ENCODE measurements around the gene AOAH.

The AOAH gene

GRCh38 chr7:36606153-36606975, 117.9 kb downstream of the AOAH start:
- DNase-seq (ENCODE audit: low read depth, low spot score): no peak
- H3K27ac ChIP-seq: peak overlapping the region; percentile 77

DNA sequence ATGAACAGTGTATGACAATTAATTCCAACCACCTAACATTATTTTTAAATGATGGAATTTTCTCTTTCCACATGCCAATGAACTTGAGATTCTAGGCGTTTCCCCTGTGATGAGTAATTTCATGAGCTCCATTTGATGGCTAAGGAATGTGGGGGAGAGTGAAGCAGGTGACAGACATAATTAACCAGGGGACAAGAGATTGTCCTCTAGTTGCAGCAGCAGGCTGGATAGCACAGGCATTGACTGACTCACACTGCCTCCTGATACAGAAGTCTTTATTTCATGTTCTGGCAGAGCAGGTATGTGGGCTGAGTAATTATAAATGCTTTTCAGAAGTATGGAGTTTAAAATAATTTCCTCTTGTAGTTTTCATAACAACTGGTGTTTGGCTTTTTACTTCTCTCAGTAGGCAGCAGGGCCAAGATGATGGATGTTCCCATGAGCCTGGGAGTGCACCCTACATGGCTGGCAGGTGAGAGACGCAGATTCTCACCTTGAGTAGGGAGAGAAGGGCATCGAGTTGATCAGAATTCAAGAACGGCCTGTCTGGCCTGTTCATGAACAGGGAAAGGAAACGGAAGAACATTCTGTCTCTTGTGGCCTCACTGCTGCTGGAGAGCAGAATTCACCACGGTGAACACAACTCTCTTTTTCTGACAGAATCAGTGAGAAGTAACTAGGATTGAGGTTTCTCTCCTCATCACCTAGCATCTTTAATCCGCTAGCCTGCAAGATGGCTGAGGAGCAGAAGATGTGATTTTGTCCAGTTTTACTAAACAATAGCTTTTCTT, 118.8 kb downstream of the AOAH start:
- H3K27ac ChIP-seq: peak overlapping the region; percentile 77
- peak; percentile 40 for DNase-seq (ENCODE audit: low read depth, low spot score)

- DNase-seq (ENCODE audit: low read depth, low spot score): no peak
- peak overlapping the region; percentile 77 for H3K27ac ChIP-seq
Measured at GRCh38 chr7:36604806-36605205, 119.5 kb downstream of the AOAH start.

GRCh38 chr7:36602934-36603887, 121.1 kb downstream of the AOAH start:
- no peak for DNase-seq (ENCODE audit: low read depth, low spot score)
- no peak overlapping the region for H3K27ac ChIP-seq

DNA sequence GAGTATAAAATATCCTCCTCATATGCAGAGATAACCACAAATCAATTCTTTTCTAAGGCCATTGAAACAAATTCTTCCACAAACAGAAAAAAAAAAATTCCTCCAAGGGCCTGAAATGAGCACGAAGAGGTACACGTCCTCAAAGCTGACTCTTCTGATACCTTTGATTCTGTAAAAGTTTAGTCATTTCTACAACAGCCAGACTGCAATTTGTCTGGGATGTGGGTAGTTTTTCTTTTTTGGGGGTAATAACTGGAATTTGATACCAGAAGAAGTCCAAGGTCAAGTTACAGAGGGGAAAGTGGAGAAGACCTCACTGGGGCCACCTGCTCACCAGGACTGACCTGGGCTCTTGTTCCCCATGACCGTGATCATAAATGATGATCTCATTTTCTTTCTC, 121.8 kb downstream of the AOAH start:
- no peak for DNase-seq (ENCODE audit: low read depth, low spot score)
- no peak overlapping the region for H3K27ac ChIP-seq

- no peak for DNase-seq (ENCODE audit: low read depth, low spot score)
- H3K27ac ChIP-seq: no peak overlapping the region
Measured at GRCh38 chr7:36601601-36602000, 122.7 kb downstream of the AOAH start.

DNA sequence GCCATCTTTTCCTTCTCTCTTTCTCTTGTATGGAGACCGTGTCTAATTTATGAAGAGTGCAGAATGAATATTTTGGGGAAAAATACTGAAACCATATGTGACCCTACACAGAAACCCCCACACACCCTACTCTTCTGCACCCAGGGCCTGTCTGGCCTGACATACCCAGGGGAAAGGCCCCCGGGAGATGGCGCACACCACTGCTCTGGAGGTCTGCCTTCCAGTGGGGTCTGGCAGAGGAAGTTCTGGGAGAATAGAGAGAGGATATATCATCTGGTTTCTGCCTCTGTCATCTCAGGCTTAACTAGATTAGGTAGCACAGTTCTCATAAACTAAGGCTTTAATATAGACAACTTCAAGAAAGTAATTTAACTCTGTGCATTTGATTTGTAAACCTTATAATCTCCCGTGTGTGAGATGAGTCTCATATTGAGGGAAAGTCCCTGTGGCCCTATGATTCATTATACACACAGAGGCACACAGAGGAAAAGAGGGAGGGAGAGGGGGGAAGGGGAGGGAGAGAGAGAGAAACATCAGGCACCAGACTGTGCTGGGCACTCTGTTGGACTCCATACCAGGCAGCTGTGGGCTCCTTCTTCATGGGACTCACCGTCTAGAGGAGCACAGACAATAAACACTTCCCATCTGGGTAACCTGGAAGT, 123.3 kb downstream of the AOAH start:
- no peak overlapping the region for H3K27ac ChIP-seq
- peak; percentile 60 for DNase-seq (ENCODE audit: low read depth, low spot score)

DNA sequence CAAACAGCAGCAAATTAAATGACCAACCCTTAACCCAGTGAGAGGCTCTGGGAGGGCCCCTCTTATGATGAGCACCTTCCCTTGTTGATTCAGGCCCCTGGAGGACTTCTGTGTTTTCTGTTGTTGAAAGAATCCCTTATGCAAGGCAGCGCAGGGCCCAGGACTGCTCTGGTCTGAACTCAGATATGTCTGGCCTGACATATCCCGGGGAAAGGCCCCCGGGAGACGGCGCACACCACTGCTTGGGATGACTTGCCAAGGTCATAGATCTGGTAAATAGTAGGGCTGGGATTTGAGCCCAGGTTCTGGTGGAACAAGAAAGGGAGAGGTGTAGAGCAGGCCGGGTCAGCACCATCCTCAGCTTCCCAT, 124.0 kb downstream of the AOAH start:
- H3K27ac ChIP-seq: no peak overlapping the region

DNA sequence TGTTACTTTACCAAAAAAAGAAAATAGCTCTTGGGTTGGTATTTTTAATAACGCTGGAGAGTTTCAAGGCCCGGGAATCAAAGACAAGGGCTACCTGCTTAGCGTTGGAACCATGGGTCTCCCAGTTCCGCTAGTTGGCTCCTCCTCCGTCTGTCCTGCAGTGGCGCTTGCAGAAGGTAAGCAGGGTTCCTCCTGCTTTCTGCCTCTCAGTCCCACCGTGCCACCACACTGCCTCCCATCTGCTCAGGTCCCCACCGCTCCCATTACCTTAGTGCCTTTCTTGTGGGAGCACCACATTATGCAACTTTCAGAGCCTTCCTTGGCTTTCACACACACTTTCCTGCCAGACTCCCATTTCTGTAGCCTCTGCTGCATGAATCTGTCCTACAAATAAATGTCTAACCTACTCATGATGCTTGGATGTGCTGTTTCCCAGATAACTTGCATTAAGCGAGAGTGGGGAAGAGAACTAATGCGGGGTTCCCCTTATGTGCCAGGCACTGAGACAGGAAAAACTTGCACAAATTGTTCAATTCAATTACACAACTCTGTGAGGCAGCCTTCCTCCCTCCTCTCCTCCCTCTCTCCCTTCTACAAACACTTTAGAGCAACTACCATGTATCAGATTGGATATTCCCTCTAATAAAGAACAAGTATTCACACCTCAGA, 124.5 kb downstream of the AOAH start:
- no peak overlapping the region for H3K27ac ChIP-seq
- no peak for DNase-seq (ENCODE audit: low read depth, low spot score)

More for the DNA sequence above, 124.0 kb downstream of the AOAH start:
- DNase-seq (ENCODE audit: low read depth, low spot score): no peak

DNA sequence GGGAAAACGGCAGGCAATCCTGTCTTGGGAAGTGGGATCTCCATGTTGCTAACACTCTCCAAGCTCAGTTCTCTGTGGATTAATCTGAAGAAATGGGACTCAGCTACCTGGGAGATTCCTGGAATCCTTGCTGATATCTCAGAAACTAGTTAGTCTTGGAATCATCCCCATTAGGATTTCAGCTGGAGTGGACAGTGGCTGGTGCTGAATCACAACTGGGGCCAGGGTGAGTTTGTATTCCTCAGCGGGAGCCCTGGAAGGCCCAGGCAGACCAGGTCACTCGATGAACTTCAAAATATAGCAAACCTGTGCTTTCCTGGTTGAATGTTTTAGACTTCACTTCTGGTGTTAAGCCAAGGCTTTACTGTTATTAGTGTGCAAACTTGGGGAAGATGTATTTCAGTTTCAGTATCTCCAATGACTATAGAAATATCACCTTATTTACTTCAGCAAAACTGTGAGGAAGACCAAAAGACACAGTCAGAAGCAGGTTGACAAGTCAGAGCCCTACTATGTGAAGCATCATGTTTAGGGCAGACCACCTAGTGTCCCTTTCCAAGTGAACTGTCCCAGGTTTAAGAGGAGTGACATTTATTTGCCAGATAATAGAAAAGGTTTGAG, 126.1 kb downstream of the AOAH start:
- no peak overlapping the region for H3K27ac ChIP-seq
- DNase-seq (ENCODE audit: low read depth, low spot score): no peak

DNA sequence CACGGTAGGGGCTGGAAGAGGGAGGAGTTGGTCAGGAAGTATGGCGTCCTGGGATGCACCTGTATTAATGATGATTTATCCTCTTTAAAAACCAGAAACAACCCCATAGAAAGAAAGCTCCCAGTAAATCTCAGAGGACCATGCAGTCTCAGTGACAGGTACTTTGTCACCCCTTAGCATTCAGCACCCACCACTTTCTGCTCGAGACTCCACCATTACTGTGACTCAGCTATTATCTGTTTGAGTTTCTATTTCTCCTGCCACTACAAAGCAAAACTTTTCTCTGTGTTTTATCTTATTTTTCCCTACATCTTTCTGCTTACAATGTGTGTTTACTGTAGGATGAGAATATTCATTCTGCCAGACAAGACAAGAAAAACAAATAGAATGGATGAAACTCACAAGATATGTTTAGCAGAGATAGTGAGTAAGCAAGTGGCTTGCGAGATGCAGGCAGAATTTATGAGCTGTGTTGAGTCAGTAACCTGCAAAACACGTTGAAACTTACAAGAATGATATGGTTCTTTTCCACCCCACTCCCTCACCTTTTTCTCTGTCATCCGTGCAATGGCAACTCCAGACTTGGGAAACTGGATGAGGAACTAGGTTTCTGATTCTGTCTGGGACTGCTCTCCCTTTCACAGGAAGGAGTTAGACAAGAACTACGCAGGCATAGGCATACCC, 127.1 kb downstream of the AOAH start:
- H3K27ac ChIP-seq: peak overlapping the region; percentile 31
- peak; percentile 82 for DNase-seq (ENCODE audit: low read depth, low spot score)

- no peak overlapping the region for H3K27ac ChIP-seq
- DNase-seq (ENCODE audit: low read depth, low spot score): no peak
Measured at GRCh38 chr7:36594445-36594844, 129.8 kb downstream of the AOAH start.

DNA sequence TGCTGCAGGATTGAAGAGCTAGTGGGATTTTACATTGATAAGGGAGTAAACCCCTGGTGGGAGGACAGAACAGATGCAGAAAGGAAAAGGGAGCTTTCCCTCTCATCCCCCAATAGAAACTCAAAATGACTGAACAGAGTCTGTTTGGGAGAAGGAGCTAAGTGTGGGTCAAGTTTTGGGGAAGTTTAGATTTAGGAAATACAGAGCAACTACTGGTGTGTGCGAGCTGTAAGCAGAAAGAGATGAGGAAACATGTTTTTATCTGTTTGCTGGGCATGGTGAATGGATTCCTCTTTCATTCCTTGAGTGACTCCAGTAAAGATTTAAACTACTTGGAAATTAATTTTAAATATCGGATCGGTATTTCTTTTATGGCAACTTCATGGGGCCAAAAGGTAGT, 132.7 kb downstream of the AOAH start:
- no peak overlapping the region for H3K27ac ChIP-seq
- no peak for DNase-seq (ENCODE audit: low read depth, low spot score)

- H3K27ac ChIP-seq: no peak overlapping the region
- DNase-seq (ENCODE audit: low read depth, low spot score): no peak
Measured at GRCh38 chr7:36589391-36589790, 134.9 kb downstream of the AOAH start.

- H3K27ac ChIP-seq: peak overlapping the region; percentile 61
- no peak for DNase-seq (ENCODE audit: low read depth, low spot score)
Measured at GRCh38 chr7:36583318-36583717, 141.0 kb downstream of the AOAH start.

DNA sequence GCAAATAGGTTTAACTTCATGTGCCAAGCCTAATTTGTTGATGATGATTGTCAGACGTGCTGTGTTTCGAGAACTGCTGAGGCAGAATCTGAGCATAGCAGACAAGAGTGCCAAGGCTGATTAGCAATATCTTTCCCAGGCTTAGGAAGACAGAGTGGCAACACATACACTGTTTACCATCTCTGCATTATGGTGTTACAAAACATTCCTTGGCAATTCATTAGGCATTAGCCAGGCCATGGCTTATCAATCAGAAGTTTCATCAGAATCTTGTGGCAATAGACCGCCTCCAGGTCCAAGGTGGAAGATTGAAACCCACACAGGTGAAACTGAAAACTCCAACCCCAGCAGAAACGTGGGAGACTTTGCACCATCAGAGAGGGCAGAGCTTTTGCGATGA, 148.5 kb downstream of the AOAH start:
- no peak overlapping the region for H3K27ac ChIP-seq
- no peak for DNase-seq (ENCODE audit: low read depth, low spot score)

DNA sequence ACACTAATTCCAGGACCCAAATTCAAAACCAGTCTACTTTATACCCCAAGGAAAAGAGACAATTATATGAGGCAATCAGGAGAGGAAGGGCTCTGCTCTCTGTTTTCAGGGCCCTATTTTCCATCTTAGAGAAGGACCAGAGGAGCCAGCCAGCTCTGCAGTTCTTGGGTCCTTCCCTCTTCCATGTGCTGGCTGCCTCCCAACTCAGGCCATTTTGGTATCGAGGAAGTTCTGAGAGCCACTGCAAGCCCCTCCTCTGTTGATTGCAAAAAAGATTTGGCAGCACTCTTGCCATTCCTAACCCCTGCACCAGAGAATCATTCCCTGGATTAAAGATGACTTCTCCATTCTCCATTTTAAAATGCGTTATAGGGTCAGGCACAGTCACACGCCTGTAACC, 151.2 kb downstream of the AOAH start:
- H3K27ac ChIP-seq: no peak overlapping the region
- DNase-seq (ENCODE audit: low read depth, low spot score): no peak

DNA sequence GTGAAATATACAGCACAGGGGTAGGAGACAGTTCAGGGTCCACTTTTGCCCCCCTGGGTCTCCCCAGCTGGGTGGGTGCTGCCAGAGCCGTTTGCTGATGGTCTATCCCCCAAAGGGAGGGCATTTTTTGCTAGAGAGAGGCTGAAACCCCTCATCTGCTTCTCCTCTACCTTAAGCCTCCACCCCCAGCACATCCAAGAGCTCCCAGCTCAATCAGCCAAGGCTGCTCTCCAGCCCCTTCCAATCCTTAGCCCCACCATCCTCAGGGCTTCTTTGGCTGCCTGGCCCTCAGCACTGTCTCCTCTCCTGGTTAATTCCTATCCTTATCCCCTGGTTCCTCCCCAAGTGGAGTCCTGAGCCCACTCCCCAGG, 153.1 kb downstream of the AOAH start:
- no peak for DNase-seq (ENCODE audit: low read depth, low spot score)
- no peak overlapping the region for H3K27ac ChIP-seq

Data from epithelial cell of prostate (primary cell).